ENCODE results near the gene SEC24D.

Gene SEC24D

GRCh38 chr4:118843237-118843636 lies 7.3 kb upstream of the SEC24D start:
- no peak for DNase-seq (ENCODE audit: low read depth, low spot score)
- Histone ChIP-seq H3K27ac (ENCODE audit: low read length) (no peak overlapping the region), H3K4me1 (ENCODE audit: control insufficient read depth, insufficient read depth, low read length) (no peaks in the 10 kb centered on the region; the same call in 1 of the 2 replicates), H3K36me3 (ENCODE audit: control insufficient read depth, insufficient read depth, low read length) (no peaks in the 10 kb centered on the region), H3K9me3 (ENCODE audit: control insufficient read depth, insufficient read depth, low read length) (no peaks in the 10 kb centered on the region), H3K4me3 (ENCODE audit: low read length) (no peak overlapping the region), H3K27me3 (ENCODE audit: control insufficient read depth, insufficient read depth, low read length) (no peaks in the 10 kb centered on the region)
- WGBS (ENCODE audit: insufficient coverage, insufficient read length), result no CpG with 5 or more reads among the region's 6 CpGs

DNA sequence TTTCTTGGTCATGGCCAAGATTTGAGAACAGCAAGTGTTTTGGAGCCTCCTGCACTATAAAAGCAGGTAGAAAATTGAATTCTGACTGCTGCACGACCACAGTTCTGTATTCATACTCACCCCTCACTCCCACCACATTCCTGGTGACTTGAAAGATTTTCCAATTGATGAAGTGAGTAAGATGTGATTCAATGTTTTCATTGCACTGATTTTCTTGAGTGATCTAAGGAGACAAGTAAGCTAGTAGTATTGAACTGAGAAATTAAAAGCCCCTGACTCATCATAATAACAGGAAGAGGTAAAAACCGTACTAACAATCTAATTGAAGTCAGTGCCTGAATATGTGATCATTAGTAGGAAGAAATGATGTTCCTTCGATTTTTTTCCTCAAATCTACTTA lies 6.1 kb upstream of the SEC24D start:
- no peaks in the 10 kb centered on the region for H3K36me3 ChIP-seq (ENCODE audit: control insufficient read depth, insufficient read depth, low read length)
- no peaks in the 10 kb centered on the region for H3K9me3 ChIP-seq (ENCODE audit: control insufficient read depth, insufficient read depth, low read length)
- no CpG with 5 or more reads among the region's 3 CpGs for WGBS (ENCODE audit: insufficient coverage, insufficient read length)
- no peak overlapping the region for H3K27ac ChIP-seq (ENCODE audit: low read length)
- no peak overlapping the region for H3K4me3 ChIP-seq (ENCODE audit: low read length)
- H3K4me1 ChIP-seq (ENCODE audit: control insufficient read depth, insufficient read depth, low read length), result no peaks in the 10 kb centered on the region; the same call in 1 of the 2 replicates
- no peak for DNase-seq (ENCODE audit: low read depth, low spot score)
- H3K27me3 ChIP-seq (ENCODE audit: control insufficient read depth, insufficient read depth, low read length), result no peaks in the 10 kb centered on the region

DNA sequence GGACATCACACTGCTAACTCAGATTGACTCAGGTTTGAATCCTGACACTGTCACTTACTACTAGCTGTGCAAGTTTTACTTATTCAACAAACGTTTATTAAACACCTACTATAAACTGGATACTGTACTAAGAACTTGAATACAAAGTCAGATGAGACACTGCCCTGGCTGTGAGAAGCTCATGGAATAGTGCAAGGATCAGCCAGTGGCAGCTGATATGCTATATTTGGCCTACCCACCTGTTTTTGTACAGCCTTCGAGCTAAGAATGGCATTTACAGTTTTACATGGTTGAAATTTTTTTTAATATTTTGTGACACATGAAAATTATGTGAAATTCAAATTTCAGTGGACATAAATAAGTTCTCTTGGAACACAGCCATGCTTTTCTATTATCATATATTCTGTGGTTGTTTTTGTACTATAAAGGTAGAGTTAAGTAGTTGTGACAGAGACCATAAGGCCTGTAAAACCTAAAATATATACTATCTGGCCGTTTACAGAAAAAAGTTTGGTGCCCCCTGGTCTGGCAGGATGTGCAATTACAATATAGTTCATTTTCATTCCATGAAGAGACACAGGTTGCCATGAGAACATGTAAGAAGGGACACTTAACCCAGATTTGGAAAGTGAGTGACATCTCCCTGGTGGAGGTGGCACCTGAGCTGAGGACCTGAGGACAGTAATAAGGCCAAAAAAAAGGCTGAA lies 3.4 kb upstream of the SEC24D start:
- H3K27me3 ChIP-seq (ENCODE audit: control insufficient read depth, insufficient read depth, low read length), result no peaks in the 10 kb centered on the region
- H3K27ac ChIP-seq (ENCODE audit: low read length), result no peak overlapping the region
- no peak for DNase-seq (ENCODE audit: low read depth, low spot score)
- no peaks in the 10 kb centered on the region for H3K9me3 ChIP-seq (ENCODE audit: control insufficient read depth, insufficient read depth, low read length)
- no peak overlapping the region for H3K4me3 ChIP-seq (ENCODE audit: low read length)
- no peaks in the 10 kb centered on the region; the same call in 1 of the 2 replicates for H3K4me1 ChIP-seq (ENCODE audit: control insufficient read depth, insufficient read depth, low read length)
- WGBS (ENCODE audit: insufficient coverage, insufficient read length), result no CpG with 5 or more reads among the region's 3 CpGs
- no peaks in the 10 kb centered on the region for H3K36me3 ChIP-seq (ENCODE audit: control insufficient read depth, insufficient read depth, low read length)

GRCh38 chr4:118837121-118837507 lies 1.2 kb upstream of the SEC24D start:
- Histone ChIP-seq H3K4me3 (ENCODE audit: low read length) (no peak overlapping the region), H3K9me3 (ENCODE audit: control insufficient read depth, insufficient read depth, low read length) (no peaks in the 10 kb centered on the region), H3K27ac (ENCODE audit: low read length) (no peak overlapping the region), H3K27me3 (ENCODE audit: control insufficient read depth, insufficient read depth, low read length) (no peaks in the 10 kb centered on the region), H3K36me3 (ENCODE audit: control insufficient read depth, insufficient read depth, low read length) (no peaks in the 10 kb centered on the region), H3K4me1 (ENCODE audit: control insufficient read depth, insufficient read depth, low read length) (no peaks in the 10 kb centered on the region; the same call in 1 of the 2 replicates)
- WGBS (ENCODE audit: insufficient coverage, insufficient read length), result no CpG with 5 or more reads among the region's 4 CpGs
- DNase-seq (ENCODE audit: low read depth, low spot score), result no peak

DNA sequence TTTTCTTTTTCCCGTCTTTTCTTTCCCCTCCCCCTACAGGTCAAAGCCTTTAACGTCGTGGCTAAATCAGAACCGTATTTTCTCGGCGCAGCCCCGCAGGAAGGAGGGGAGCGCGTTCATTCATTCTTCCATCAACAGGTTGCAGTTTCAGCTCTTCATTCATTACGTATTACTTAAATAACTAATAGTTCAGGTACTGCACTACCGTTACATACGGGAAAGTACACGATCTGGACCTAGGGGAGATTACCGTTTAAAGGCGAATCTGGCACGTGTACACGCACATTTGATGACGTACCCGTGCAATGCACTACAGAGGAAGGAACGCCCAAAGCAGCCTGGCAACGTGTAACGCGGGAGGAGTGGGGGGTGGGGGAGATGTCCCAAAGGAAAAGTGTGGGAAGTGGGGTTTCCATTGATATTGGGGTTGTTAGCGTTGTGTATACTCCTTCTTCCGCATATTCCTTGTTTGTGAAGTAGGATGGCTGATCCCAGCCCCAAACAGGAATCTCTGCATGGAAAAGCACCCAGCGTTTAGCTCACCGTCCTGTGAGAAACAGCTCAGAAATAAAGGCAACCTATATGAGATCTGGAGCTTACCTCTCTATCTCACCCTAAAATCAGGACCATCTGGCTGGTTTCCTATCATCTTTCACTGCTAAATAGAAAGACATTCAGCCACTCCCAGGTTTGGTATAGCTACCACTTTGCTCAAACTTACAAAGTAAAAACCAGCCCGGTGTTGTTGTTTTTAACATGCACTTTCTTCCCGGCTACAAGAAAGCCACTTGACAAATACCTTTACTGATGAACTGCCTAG lies 585 bp upstream of the SEC24D start:
- WGBS (ENCODE audit: insufficient coverage, insufficient read length), result no CpG with 5 or more reads among the region's 29 CpGs
- Histone ChIP-seq H3K4me3 (ENCODE audit: low read length) (peak overlapping the region; percentile 96; the same call in 1 of the 2 replicates), H3K27ac (ENCODE audit: low read length) (no peak overlapping the region), H3K36me3 (ENCODE audit: control insufficient read depth, insufficient read depth, low read length) (no peaks in the 10 kb centered on the region), H3K9me3 (ENCODE audit: control insufficient read depth, insufficient read depth, low read length) (no peaks in the 10 kb centered on the region), H3K27me3 (ENCODE audit: control insufficient read depth, insufficient read depth, low read length) (no peaks in the 10 kb centered on the region), H3K4me1 (ENCODE audit: control insufficient read depth, insufficient read depth, low read length) (no peaks in the 10 kb centered on the region; the same call in 1 of the 2 replicates)
- DNase-seq (ENCODE audit: low read depth, low spot score), result no peak

- Histone ChIP-seq H3K4me1 (ENCODE audit: control insufficient read depth, insufficient read depth, low read length) (no peaks in the 10 kb centered on the region; the same call in 1 of the 2 replicates), H3K4me3 (ENCODE audit: low read length) (peak overlapping the region; percentile 96; the same call in 1 of the 2 replicates), H3K27ac (ENCODE audit: low read length) (no peak overlapping the region), H3K27me3 (ENCODE audit: control insufficient read depth, insufficient read depth, low read length) (no peaks in the 10 kb centered on the region), H3K36me3 (ENCODE audit: control insufficient read depth, insufficient read depth, low read length) (no peaks in the 10 kb centered on the region; the same call in 1 of the 2 replicates), H3K9me3 (ENCODE audit: control insufficient read depth, insufficient read depth, low read length) (no peaks in the 10 kb centered on the region)
- no CpG with 5 or more reads among the region's 13 CpGs for WGBS (ENCODE audit: insufficient coverage, insufficient read length)
- DNase-seq (ENCODE audit: low read depth, low spot score), result peak; percentile 43
Observed at GRCh38 chr4:118834960-118835569, 861 bp downstream of the SEC24D start.

- H3K27ac ChIP-seq (ENCODE audit: low read length), result no peak overlapping the region
- DNase-seq (ENCODE audit: low read depth, low spot score), result no peak
- no peak overlapping the region for H3K4me3 ChIP-seq (ENCODE audit: low read length)
- WGBS (ENCODE audit: insufficient coverage, insufficient read length), result no CpG with 5 or more reads among the region's 4 CpGs
- no peaks in the 10 kb centered on the region; the same call in 1 of the 2 replicates for H3K36me3 ChIP-seq (ENCODE audit: control insufficient read depth, insufficient read depth, low read length)
- H3K9me3 ChIP-seq (ENCODE audit: control insufficient read depth, insufficient read depth, low read length), result no peaks in the 10 kb centered on the region
- H3K4me1 ChIP-seq (ENCODE audit: control insufficient read depth, insufficient read depth, low read length), result no peaks in the 10 kb centered on the region; the same call in 1 of the 2 replicates
- H3K27me3 ChIP-seq (ENCODE audit: control insufficient read depth, insufficient read depth, low read length), result no peaks in the 10 kb centered on the region
Observed at GRCh38 chr4:118834070-118834469, 1.9 kb downstream of the SEC24D start.

GRCh38 chr4:118833192-118833820 lies 2.6 kb downstream of the SEC24D start:
- no peak for DNase-seq (ENCODE audit: low read depth, low spot score)
- no peak overlapping the region for H3K4me3 ChIP-seq (ENCODE audit: low read length)
- no CpG with 5 or more reads among the region's 5 CpGs for WGBS (ENCODE audit: insufficient coverage, insufficient read length)
- H3K4me1 ChIP-seq (ENCODE audit: control insufficient read depth, insufficient read depth, low read length), result no peaks in the 10 kb centered on the region; the same call in 1 of the 2 replicates
- no peaks in the 10 kb centered on the region for H3K27me3 ChIP-seq (ENCODE audit: control insufficient read depth, insufficient read depth, low read length)
- H3K9me3 ChIP-seq (ENCODE audit: control insufficient read depth, insufficient read depth, low read length), result no peaks in the 10 kb centered on the region
- H3K27ac ChIP-seq (ENCODE audit: low read length), result no peak overlapping the region
- no peaks in the 10 kb centered on the region; the same call in 1 of the 2 replicates for H3K36me3 ChIP-seq (ENCODE audit: control insufficient read depth, insufficient read depth, low read length)

DNA sequence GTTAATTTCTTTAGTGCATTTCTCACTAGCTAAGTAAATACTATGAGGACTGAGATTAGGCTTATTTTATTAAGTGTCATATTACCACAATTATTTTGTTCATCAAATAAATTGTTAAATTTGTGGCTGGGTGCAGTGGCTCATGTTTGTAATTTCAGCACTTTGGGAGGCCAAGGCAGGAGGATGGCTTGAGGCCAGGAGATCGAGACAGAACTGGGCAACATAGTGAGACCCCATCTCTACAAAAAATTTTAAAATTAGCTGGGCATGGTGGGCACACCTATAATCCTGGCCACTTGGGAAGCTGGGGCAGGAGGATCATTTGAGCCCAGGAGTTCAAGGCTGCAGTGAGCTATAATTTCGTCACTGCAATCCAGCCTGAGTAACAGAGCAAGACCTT lies 6.8 kb downstream of the SEC24D start:
- Histone ChIP-seq H3K36me3 (ENCODE audit: control insufficient read depth, insufficient read depth, low read length) (no peaks in the 10 kb centered on the region; the same call in 1 of the 2 replicates), H3K4me3 (ENCODE audit: low read length) (no peak overlapping the region), H3K9me3 (ENCODE audit: control insufficient read depth, insufficient read depth, low read length) (no peaks in the 10 kb centered on the region), H3K27ac (ENCODE audit: low read length) (no peak overlapping the region), H3K4me1 (ENCODE audit: control insufficient read depth, insufficient read depth, low read length) (0 out of 2 replicates have a peak, but pooled peaks cover 1% of the 10 kb centered on the region), H3K27me3 (ENCODE audit: control insufficient read depth, insufficient read depth, low read length) (no peaks in the 10 kb centered on the region)
- no CpG with 5 or more reads among the region's 2 CpGs for WGBS (ENCODE audit: insufficient coverage, insufficient read length)
- DNase-seq (ENCODE audit: low read depth, low spot score), result no peak
